H1 (cell line): ENCODE data around the gene TMED9. TPM values are rescaled to one million over a fixed set of nuclear protein-coding genes. Genes with fewer than 3 reads are reported as not detected.

ENCODE experiments used
- BCL11A ChIP-seq, 2 experiments: IDR thresholded peaks; one replicate each; pipeline ENCODE4 v1.6.1; 2011; ENCODE audit warnings: low read depth in 2 of 2, low read length in 2 of 2, mild to moderate bottlenecking in 2 of 2
- CHD1 ChIP-seq: IDR thresholded peaks from 2 replicates; pipeline ENCODE4 v1.6.1; 2012; ENCODE audit warnings: low read depth, low read length, improper control_type of control experiment
- FOSL1 ChIP-seq: IDR thresholded peaks from 2 replicates; pipeline ENCODE4 v1.6.1; 2011; ENCODE audit warnings: mild to moderate bottlenecking, low read depth, low read length, moderate library complexity; ENCODE audit not compliant: insufficient read depth
- JUND ChIP-seq: IDR thresholded peaks from 2 replicates; pipeline ENCODE4 v1.6.1; 2011; ENCODE audit warnings: mild to moderate bottlenecking, improper control_type of control experiment, low read length
- SIN3A ChIP-seq, 2 experiments: IDR thresholded peaks in 1 of 2; conservative IDR thresholded peaks in 1 of 2; 2 replicates each; pipeline ENCODE4 v1.6.1; 2011 to 2012; ENCODE audit warnings: low read length in 2 of 2, improper control_type of control experiment in 1 of 2, low read depth in 1 of 2, mild to moderate bottlenecking in 1 of 2
- polyA plus RNA-seq, 7 experiments: library from polyadenylated mRNA; depleted of rRNA in 3 of 7; stranded (reverse) in 5 of 7; unstranded in 2 of 7; fragments of >200 nt in 5 of 7; fragments of 200-250 nt in 2 of 7; gene quantifications; 1 replicate in 5 of 7; 2 replicates in 1 of 7; 4 replicates in 1 of 7; pipeline versions ENCODE4 v1.2.1 to v1.2.3, GENCODE V29; 2011 to 2013; ENCODE audit warnings: missing spikeins in 2 of 7, mixed read lengths in 2 of 7
- total RNA-seq: library from RNA; stranded (reverse); fragmentation: NEBNext Ultra II Directional; extraction: Animal tissue kit (Norgen Biotek cat#: 25700); gene quantifications from 2 replicates; pipeline ENCODE4 v1.2.1, GENCODE V29; 2021
- TF ChIP-seq, protein P1 (sequence below): IDR thresholded peaks from 2 replicates; pipeline ENCODE4 v1.6.1; 2012; ENCODE audit warnings: low read length, inconsistent platforms
- TF ChIP-seq, protein P2 (sequence below): IDR thresholded peaks from 2 replicates; pipeline ENCODE4 v1.6.1; 2011; ENCODE audit warnings: low read length, improper control_type of control experiment

Gene TMED9
- total and polyA plus RNA-seq, 2 of the 8 experiments (the other 6 are each of a cell fraction or from before 2014, with no cell fraction given): 130 to 160 TPM

DNA sequence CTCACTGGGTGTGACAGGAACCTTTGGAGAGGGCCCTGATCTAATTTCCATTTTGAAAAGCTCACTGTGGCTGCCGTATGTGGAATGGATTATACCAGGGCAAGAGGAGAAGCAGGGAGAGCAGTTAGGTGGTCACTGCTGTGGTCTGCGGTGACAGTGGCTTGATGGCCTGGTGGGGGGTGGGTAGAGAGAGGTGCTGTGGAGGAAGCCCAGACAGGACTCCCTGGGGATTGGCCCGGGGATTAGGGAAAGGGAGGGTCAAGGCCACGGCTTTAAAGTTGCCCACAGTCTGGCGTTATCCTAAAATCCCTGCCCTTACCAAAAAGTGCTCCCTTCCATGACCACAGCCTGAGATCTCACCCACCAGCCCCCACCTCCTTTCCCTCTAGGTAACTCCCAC is 12.7 kb downstream of the TMED9 start (continued):
- no peak for TF ChIP-seq CHD1
- TF ChIP-seq, protein P1, sequence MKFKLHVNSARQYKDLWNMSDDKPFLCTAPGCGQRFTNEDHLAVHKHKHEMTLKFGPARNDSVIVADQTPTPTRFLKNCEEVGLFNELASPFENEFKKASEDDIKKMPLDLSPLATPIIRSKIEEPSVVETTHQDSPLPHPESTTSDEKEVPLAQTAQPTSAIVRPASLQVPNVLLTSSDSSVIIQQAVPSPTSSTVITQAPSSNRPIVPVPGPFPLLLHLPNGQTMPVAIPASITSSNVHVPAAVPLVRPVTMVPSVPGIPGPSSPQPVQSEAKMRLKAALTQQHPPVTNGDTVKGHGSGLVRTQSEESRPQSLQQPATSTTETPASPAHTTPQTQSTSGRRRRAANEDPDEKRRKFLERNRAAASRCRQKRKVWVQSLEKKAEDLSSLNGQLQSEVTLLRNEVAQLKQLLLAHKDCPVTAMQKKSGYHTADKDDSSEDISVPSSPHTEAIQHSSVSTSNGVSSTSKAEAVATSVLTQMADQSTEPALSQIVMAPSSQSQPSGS: no peak
- no peak for TF ChIP-seq SIN3A (conservative IDR thresholded peaks at IDR 0.05 in 1 of 2, IDR thresholded peaks at IDR 0.05 in 1 of 2; ENCODE audit: low read depth in 1 of 2, low read length in 2 of 2)
- TF ChIP-seq, protein P2, sequence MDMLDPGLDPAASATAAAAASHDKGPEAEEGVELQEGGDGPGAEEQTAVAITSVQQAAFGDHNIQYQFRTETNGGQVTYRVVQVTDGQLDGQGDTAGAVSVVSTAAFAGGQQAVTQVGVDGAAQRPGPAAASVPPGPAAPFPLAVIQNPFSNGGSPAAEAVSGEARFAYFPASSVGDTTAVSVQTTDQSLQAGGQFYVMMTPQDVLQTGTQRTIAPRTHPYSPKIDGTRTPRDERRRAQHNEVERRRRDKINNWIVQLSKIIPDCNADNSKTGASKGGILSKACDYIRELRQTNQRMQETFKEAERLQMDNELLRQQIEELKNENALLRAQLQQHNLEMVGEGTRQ: no peak
- TF ChIP-seq FOSL1: no peak
- no peak for TF ChIP-seq JUND
- TF ChIP-seq BCL11A (IDR thresholded peaks at IDR 0.05; ENCODE audit: low read depth in 2 of 2, low read length in 2 of 2): no peak
- TF ChIP-seq, all 59 proteins: peak for 0
